Ovary (tissue), 3 donors: Measurements from ENCODE around the gene RBM3.

Experiments used
- CTCF ChIP-seq, 3 donors: fragments of 450-650 bp in 2 of 3; fragments of 200-600 bp in 1 of 3; IDR thresholded peaks; one replicate each; pipeline versions ENCODE4 v1.5.1 to v1.8.0; 2016 to 2022; ENCODE audit warnings: antibody characterized with exemption in 3 of 3, mild to moderate bottlenecking in 1 of 3
- EP300 ChIP-seq: sonication (generic); formaldehyde crosslinking; IDR thresholded peaks from one replicate; pipeline ENCODE4 v1.6.1; 2017; ENCODE audit warnings: antibody characterized with exemption
- POLR2A ChIP-seq: fragments of 450-650 bp; IDR thresholded peaks from one replicate; pipeline ENCODE4 v1.6.1; 2017; ENCODE audit warnings: antibody characterized with exemption, mild to moderate bottlenecking, moderate library complexity
- donor health status: DM: no; HTN: no; CAD: no.

- TF ChIP-seq CTCF (IDR thresholded peaks at IDR 0.05) (no peak), POLR2A (no peak), EP300 (no peak)
Observed at GRCh38 chrX:48595929-48596328, 21.6 kb downstream of the RBM3 start.
